HG02970 (cell line): Measurements from ENCODE around the gene PFN3.
"Not testable (repeated sequence)": the region's sequence is repeated elsewhere in the genome, so short reads cannot be mapped to it uniquely, and the experiment has no call there.

Source experiments
- ATAC-seq: cut with Tn5 transposase; IDR thresholded peaks from one replicate; pipeline ENCODE4 v1.9.1; 2021; ENCODE audit warnings: mild to moderate bottlenecking, moderate library complexity, moderate number of reproducible peaks; ENCODE audit not compliant: unreplicated experiment, low FRiP score

The PFN3 gene

DNA sequence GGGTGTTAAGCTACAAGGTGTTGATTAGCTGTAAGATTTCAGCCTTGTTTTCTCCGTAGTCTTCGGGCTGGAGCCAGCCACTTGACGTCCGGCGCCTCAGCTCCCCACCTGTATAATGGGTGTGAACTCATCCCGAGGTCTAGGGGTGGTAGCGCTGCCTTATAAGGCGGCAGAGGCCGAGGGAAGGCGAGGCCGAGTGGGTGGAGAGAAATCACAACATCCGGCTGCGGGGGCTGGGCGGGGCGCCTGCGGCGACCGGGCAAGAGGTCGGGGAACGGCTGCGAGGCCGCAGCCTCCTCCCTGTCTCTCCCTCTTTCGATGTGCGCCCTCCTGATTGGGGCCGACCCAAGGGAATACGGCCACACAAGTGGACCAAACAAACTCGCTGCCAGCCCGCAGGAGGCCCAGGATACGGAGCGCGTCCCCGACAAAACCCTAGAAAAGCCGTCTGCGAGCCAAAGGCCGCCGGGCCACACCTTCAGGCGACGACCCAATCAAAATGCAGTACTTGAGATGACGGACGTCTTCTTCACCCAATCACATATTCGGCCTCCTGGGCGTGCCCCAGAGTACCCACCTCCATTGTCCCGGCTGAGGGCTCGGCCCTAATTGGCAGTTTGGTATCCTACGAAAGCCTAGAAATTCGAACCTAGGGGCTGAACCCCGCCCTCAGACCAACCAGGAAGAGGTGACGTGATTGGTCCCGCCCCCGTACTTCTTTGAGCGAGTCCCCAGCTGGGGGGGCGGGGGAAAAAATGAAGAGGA lies 25.5 kb upstream of the PFN3 start:
- peak; percentile 75 for ATAC-seq

DNA sequence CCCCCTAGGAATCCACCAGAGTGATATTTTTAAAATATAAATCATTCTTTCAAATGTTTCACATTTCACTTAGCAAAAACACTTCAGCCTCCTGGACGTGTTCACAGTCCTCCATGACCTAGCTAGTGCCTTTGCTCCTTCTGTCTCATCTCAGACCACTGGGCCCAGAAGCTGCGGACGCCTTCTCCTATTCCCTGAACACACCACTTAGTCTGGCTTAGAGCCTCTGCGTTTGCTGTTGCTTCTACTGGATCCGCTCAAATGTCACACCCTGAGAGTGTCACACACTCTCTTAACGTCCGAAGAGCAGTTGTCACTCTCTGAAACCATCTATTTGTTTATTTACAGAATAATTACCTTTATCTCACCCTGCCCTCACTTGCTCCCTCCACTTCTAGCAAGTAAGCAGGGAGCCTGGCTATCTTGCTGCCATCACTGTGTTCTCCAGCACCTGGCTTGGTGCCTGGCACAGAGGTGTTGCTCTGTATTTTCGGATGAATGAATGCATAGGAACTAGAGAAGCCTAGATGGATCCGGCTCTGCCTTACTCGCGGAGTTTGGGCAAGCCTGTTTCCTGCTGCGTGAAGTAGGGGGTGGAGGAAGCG lies 24.8 kb upstream of the PFN3 start:
- no peak for ATAC-seq

DNA sequence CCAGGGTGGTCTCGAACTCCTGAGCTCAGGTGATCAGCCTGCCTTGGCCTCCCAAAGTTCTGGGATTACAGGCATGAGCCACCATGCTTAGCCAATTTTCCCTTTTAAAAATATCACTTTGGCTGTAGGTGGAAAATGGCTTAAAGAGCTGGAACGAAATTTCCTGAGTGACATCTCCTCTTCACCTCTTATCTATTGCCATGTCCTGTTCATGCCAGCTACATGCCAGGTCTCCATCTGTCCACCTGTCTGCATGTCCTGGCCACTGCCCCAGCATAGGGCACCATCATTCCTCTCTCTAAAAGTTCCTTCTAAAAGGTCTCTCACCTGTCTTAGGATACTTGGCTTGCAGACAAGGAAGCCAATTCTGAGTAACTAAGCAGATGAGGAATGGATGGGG lies 23.2 kb upstream of the PFN3 start:
- no peak for ATAC-seq

DNA sequence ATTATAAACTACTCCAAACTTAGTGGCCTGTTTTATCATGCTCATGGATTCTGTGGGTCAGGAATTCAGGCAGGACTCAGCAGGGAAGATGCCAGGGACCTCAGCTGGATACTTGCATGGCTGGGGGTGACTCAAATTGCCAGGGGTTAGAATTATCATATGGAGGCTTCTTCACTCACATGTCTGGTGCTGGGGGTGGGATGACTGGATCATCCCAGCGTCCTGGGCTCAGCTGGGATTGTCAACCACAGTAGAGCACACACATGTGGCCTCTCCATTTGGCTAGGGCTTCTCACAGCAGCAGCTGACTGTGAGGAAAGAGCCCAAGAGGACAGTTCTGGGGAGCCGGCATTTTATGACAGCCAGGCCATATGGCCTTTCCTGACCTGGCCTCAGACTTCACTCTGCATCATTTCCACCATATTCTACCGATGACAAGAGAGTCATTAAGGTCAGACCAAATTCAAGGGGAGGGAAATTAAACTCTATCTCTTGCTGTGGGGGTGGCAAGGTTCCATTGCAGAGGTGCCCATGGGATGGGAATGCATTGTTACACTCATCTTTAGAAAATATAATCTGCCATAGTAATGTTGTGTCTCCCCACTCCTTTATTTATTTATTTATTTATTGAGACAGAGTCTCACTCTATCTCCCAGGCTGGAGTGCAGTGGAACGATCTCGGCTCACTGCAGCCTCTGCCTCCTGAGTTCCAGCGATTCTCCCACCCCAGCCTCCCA lies 20.8 kb upstream of the PFN3 start:
- ATAC-seq: no peak

DNA sequence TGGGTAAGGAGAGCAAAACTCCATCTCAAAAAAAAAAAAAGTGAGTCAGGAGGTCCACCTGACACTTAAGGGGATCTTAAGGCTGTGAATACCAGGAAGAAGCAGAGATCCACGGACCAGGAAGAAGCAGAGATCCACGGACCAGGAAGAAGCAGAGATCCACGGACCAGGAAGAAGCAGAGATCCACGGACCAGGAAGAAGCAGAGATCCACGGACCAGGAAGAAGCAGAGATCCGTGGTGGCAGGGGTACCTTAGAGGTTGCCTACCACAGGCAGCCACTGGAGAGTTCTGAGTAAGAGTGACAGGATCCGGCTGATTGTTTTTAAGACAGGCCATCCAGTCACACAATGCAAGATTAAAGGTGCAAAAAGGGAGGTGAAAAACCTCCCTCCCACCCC lies 20.0 kb upstream of the PFN3 start:
- not testable (repeated sequence) for ATAC-seq

DNA sequence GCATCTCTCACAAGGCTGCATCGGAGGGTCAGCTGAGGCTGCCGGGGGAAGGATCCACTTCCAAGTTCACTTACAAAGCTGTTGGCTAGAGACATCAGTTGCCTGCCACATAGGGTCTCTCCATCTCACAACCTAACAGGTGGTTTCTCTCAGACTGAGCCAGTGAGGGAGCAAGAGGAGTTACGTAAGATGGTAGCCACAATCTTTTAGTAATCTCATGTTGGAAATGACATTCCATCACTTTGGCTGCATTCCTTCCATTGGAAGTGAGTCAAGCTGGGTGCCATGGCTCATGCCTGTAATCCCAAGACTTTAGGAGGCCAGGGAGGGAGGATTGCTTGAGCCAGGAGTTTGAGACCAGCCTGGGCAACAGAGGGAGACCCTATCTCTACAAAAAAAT lies 18.6 kb upstream of the PFN3 start:
- no peak for ATAC-seq

DNA sequence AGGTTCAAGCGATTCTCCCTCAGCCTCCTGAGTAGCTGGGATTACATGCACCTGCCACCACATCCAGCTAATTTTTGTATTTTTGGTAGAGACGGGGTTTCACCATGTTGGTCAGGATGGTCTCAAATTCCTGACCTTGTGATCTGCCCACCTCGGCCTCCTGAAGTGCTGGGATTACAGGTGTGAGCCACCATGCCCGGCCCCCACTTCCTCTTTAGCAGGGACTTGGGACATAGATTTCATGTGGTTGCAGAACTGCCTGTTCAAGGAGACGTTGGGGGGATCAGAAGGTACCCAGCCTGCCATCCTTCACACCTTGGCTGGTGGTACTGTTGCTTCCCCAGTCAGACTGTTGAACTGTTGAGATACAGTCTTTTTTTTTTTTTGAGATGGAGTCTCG lies 16.6 kb upstream of the PFN3 start:
- not testable (repeated sequence) for ATAC-seq

DNA sequence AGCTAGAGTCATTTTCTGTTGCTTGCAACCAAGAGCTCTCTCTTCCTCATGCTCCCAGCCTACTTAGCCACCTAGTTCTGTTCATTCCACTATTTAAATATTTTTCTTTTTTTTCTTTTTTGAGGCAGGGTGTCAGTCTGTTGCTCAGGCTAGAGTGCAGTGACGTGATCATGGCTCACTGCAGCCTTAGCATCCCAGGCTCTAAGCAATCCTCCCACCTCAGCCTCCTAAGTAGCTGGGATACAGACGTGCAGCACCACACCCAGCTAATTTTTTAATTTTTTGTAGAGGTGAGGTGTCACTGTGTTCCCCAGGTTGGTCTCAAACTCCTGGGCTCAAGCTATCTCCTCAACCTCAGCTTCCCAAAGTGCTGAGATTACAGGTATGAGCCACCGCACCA lies 14.0 kb upstream of the PFN3 start:
- ATAC-seq: no peak

DNA sequence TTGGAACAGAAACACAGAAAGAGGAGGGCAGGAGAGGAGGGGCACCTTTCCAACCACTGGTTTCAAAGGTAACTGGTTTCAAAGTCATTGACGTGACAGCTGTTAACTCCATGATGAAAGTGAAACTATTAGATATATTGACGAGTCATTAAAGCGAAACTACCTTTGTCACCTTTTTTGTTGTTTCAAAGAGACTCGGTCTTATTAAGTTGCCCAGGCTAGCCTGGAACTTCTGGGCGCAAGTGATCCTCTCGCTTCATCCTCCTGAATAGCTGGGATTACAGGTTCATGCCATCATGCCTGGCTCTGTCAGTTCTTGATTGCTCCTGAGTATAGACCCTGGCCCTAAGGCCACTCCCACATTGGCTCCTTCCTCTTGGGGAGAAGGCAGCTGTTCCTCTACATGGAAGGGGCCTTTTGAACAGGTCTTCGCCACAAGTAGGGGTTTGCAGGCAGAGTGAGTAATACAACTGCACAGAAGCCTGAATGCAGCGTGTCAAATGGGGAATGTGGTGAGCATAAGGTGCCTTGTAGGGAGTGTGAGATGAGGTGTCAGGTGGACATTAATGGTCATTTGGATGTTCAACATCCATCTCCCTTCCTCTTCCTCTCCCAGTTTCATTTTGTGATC lies 12.3 kb upstream of the PFN3 start:
- peak; percentile 51 for ATAC-seq

DNA sequence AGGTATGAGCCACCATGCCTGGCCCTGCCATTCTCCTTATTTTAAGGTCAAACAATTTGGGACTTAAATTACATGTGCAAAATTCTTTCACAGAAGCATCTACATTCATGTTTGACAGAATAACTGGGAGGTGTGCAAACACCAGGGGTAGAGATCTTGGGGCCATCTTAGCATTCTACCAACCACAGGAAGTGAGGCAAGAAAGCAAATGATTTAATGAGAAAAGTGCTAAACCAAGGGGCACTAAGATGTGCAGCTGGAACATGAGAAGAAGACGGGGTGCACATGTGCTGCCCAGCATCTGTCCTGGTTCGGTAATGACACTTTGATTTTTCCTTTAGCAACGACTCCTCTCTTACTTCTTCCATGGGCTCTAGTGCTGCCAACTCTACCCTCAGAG lies 10.1 kb upstream of the PFN3 start:
- ATAC-seq: no peak

DNA sequence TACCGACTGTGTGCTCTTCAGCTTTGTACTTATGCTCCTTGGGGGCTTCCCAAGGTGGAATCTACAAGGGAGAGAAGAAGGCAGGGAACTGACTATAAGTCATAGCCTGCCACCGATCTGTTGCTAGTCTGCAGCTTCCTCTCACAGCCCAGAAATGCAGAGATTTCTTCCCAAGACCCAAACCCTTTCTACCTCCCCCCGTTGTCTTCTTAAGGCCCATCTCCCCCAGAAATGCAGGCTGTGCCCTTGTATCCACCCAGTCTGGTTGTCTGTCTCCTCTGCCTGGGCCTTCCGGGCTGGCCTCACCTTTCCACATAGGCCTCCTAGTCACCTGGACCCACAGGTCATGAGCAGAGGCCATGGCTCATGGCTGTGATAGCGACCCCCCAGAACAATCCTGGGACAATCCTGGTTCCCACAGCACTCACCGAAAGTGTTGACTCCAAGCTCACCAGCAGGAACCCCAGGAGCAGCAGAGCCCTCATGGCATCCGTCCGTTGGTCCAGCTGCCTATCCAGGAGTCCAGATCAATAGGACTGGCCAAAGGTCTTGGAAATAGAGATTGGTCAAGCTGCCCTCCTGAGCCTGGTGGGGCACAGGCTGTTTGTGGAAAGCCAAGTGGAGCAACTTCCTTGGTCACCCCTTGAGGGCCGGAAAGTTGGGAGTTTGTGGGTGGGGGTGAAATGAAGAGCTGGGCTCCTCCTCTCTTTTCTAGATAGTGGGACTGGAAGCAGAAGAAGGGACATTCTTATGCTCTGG lies 8.8 kb upstream of the PFN3 start, which contains the start of gene F12:
Gene F12, minus strand, starts transcription at position 522 of the 759 bp plus-strand sequence. Its CDS starts 37 bp downstream, at position 485.
- no peak for ATAC-seq

DNA sequence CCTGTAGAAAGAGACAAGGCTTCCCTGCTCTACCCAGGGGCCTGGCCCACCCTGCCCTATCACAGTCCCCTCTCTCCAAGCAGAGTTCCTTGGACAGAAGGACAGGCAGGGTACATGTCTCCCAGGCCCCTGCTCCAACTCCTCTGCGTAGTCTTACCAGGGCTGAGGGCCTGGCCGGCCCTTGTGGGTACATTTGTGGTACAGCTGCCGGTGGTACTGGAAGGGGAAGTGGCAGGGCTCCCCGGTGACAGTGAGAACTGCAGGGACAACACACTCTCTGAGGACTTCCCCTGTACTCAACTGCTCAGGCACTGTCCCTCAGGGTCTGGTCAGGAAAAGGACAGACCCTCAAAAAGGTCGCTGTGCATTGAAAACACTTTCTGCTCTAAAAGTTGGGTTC lies 5.3 kb upstream of the PFN3 start:
- ATAC-seq: no peak

DNA sequence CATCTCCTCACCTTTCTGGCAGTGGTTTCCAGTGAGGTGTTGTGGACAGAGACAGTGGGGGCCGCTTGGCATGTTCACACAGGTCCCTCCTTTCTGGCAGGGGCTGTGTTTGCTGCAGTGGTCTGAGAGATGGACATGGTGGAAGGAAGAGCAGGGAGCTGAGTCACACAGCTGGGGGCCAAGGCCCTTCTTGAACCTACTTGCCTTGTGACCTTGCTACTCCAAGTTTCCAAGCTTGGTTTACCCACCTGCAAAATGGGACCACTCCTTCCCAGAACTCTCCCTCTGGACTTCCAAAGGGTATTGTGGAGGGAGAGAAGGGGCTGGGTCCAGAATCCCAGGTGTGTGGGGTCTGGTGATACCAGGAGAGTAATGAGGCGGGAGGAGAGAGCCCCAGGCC lies 4.9 kb upstream of the PFN3 start:
- ATAC-seq: no peak

DNA sequence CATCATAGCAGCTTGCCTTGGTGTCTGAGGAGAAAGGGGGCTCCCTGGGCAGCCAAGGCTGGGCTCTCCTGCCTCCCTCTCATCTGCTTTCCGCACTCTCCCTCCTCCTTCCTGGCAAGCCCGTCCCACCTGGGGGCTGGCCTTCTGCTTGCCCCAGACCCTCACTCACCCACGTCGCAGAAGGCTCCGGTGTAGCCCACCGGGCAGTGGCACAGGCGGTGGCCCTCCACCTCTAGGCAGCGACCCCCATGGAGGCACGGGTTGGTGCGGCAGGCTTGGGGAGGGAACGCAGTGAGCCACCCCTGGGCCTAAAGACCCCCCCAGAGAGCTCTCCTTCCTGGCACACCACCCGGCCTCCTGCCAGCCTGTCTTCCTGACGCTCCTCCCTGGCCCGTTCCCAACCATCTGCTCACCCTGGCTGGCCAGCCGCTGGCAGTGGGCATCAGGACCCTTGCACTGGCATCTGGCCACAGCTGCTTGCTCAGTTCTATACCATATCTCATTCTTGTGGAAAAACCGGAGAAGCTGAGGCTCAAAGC lies 4.2 kb upstream of the PFN3 start:
- ATAC-seq: no peak

DNA sequence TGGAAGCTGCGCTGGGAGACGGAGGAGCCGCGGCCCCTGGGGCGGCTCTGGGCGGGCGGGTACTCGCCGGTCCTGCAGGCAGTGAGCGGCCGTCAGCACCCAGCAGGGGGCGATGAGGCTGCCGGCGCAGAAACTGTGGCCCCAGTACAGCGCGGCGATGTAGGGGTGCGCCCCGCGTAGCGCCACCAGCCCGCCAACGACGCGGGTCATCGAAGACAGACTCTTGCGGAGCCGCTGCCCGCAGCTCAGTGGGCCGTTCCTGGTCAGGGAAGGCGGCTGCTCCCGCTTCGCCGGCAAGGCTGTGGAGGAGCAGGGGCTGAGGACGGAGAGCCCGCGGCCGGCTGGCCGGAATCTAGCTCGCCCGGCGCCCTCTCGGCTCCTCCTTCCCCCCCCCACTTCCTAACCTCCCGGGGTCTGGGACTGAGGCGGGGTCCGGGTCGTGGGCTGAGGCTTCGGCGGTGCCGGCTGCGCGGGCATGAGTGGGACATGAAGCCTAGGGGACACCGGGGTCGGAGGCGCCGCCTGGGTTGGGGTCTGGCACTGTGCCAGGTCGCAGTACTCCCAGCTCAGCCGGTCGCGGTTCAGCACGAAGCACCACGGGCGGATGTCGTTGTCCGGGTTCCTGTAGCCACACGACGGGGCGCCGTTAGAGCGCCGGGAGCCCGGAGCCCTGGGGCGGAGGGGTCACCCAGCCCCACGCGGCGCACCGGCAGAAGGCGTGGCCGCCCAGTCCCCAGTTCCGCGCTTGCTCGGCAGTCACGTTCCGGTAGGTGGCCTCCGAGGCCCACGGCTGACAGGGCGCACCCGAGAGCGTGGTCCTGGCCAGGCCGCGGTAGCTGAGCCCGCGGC lies 3.6 kb upstream of the PFN3 start:
- ATAC-seq: peak; percentile 61

DNA sequence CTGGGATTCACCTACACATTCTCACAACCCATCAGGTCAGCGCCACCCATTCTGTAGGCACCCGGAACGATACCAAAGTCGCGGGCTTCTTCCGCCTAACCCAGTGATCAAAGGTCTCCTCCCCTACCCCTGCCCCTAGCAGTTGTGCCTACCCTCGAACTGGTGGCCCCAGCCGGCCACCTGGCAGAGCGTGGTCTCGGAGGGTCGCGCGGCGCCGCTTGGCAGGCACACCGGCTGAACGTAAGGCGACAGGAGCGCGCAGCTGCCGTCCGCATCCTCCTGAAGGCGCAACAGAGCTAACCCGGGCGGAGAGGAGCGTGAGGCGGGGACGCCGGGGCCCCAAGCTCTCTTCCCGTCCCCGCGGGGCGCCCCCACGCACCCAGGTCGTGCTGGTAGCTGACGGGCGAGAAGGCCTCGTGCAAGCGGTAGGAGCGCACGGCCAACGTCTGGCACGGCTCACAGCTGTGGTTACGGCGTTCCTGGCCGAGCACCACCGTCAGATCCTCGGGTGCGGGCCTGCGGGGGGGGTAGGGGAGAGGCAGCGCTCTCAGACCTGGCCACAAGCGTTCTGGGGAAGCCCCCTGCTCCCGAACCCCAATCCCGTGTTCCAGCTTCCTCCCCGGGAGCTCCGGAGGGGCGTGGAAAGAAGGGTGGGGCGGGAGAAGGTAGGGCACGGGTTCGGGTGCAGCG lies 2.8 kb upstream of the PFN3 start:
- ATAC-seq: peak; percentile 22

DNA sequence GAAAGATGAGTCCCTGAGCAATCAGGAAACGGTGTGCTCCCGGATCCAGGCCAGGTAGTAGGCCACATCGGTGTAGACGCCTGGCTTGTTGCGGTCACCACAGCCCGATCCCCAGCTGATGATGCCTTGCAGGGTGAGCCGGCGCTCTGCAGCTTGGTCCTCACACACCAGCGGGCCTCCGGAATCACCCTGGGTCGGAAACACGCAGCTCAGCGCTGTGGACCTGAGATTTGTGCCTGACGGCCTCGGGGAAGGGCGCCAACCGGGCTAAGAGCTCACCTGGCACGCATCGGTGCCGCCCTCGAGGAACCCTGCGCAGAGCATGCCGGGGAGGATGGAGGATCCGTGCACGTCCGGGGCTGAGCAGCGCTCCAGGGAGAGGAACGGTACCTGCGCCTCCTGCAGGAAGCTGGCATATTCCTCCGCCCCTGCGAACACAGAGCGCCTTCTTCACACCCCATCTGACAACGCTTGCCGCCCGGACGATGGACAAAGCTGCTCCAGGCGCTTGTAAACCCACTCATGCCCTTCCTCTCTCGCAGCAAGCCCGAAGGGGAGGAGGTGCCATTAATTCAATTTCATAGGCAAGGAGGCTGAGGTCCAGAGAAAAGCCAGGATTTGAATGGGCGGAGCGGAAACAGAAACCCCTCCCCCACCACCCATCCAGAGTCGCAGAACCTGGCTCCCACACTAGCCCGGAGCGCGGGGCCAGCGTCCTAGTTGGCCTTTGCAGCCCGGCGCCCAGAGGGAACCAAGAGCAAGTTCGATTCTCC lies 2.0 kb upstream of the PFN3 start:
- no peak for ATAC-seq

DNA sequence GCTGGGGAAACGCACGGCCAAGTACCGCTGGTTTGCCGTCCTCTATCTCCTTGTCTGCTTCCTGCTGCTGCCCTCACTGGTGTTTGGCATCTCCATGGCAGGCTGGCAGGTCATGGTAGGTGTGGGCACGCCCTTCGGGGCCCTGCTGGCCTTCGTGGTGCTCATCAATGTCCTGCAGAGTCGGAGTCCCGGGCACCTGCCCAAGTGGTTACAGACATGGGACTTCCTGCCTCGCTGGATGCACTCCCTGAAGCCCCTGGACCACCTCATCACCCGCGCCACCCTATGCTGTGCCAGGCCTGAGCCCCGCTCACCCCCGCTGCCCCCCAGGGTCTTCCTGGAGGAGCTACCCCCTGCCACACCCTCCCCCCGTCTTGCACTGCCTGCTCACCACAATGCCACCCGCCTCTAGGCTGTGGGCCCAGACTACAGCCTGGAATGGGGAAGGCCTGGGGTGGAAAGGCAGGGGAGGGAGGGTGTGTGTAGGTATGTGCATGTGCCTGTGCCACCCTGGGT lies 2.5 kb downstream of the PFN3 start:
- ATAC-seq: no peak
